IPS-18c (cell line): Measurements from ENCODE around the gene MLPH.

Experiments used
- H3K4me3 ChIP-seq: 2 replicates; pipeline ENCODE4 v1.7.0; 2013; ENCODE audit warnings: low read depth, mild to moderate bottlenecking, low read length, moderate library complexity; ENCODE audit not compliant: insufficient read depth
- H3K9me3 ChIP-seq: one replicate; pipeline ENCODE4 v1.6.1; 2013; ENCODE audit warnings: mild to moderate bottlenecking, low read length, moderate library complexity; ENCODE audit not compliant: control insufficient read depth, insufficient read depth

Gene MLPH

DNA sequence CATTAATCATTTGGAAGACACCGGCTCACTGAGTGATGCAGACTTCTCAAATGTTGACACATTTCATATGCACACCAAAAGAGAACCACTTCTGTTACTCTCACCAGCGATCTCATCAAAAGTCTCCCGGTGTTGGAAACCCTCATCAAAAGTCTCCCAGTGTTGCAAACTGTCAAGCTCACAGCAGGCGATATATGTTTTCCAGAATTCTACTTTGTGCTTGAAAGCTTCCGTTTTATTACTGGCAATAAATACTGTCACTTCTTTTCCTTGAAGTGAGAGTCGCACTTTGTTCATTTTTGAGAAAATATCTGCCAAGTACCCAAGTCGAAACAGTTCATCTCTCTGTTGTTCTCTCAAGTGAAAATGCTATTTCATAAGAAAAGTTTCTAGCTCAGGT is 20.5 kb downstream of the MLPH start:
- no peaks in the 10 kb centered on the region for H3K9me3 ChIP-seq
- no peak overlapping the region; the same call in 1 of the 2 replicates for H3K4me3 ChIP-seq

- H3K9me3 ChIP-seq: no peaks in the 10 kb centered on the region
- no peak overlapping the region for H3K4me3 ChIP-seq
These were observed 21.3 kb downstream of the MLPH start for GRCh38 chr2:237508361-237508760.

DNA sequence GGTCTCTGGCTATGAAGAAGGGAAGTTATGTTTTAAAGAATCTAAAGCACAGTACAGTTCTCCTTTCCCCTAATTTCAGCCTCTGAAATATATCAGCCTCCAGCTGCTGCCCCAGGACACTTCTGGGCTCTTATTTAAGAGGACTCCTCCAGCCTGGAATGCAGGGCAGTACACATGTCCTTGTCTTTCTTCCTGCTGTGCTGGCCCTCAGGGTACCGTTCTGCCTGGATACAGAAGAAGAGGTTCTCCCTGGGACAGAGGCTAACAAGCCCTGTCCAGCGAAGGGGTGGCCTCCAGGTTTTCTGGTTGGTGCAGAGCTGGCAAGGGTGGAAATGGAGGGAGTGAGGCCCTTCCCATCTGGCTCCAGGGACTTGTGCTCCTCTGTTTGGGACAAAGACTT is 22.1 kb downstream of the MLPH start:
- no peaks in the 10 kb centered on the region for H3K9me3 ChIP-seq
- no peak overlapping the region for H3K4me3 ChIP-seq

DNA sequence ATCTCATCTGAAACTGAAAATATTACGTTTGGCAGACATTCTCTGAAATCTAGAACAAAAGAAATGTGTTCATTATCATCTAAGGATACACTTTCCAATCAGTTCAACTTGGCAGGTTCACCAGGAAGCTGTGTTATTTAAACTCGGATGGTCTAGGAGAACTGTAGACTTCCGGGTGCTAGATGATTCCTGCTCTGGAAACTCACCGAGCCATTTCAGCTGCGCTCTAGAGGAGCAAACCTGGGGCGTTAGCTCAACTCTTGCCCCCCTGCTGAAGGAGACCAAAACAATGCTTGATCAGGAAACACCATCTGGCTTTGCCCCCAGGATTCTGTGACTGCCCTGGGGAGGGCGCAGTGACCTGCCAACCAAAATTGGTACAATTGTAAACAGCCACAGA is 22.9 kb downstream of the MLPH start:
- Histone ChIP-seq H3K9me3 (no peaks in the 10 kb centered on the region), H3K4me3 (no peak overlapping the region)

DNA sequence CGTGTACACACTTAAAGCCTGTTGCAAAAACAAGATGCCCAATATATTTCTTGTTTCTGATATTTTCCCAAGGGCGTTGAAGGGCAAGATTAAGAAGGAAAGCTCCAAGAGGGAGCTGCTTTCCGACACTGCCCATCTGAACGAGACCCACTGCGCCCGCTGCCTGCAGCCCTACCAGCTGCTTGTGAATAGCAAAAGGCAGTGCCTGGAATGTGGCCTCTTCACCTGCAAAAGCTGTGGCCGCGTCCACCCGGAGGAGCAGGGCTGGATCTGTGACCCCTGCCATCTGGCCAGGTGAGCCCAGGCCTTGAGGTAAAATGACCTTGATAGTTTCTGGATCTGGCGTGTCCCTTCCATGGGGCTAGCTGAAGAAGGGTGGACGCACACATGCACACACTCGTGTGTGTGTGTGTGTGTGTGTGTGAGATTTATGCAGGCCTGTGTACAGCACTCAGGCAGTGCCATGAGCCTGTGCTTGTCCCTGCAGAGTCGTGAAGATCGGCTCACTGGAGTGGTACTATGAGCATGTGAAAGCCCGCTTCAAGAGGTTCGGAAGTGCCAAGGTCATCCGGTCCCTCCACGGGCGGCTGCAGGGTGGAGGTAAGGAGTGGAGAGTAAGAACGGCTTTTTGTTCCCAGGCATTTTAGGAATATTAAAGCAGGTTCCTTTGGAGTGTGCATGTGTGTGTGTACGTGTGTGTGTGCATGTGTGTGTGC is 23.6 kb downstream of the MLPH start:
- H3K9me3 ChIP-seq: no peaks in the 10 kb centered on the region
- no peak overlapping the region for H3K4me3 ChIP-seq

GRCh38 chr2:237511433-237511832 is 24.4 kb downstream of the MLPH start:
- no peaks in the 10 kb centered on the region for H3K9me3 ChIP-seq
- no peak overlapping the region for H3K4me3 ChIP-seq

- Histone ChIP-seq H3K9me3 (no peaks in the 10 kb centered on the region), H3K4me3 (no peak overlapping the region)
These were observed 24.9 kb downstream of the MLPH start for GRCh38 chr2:237511885-237512405.

- Histone ChIP-seq H3K9me3 (no peaks in the 10 kb centered on the region), H3K4me3 (no peak overlapping the region)
These were observed 25.9 kb downstream of the MLPH start for GRCh38 chr2:237512774-237513466.

DNA sequence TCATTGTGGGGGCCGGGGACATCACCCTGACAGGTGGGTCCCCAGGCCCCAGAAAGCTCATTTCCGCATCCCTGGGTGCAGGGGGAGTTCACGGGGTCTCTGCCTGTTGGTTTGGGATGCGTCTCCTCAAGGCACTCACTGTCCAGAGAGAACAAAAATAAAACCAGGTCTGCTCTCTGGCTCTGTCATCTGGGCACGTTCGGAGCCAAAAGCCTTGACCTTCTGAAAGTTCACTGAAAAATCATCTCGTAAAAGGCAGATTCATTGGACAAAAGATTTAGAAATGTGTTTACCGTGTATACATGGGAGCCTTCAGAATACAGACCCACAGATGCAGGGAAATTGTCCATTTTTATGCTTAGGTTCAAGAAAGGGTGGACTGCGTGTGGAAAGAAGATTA is 26.6 kb downstream of the MLPH start:
- Histone ChIP-seq H3K4me3 (no peak overlapping the region), H3K9me3 (no peaks in the 10 kb centered on the region)

GRCh38 chr2:237514474-237515130 is 27.6 kb downstream of the MLPH start:
- no peak overlapping the region for H3K4me3 ChIP-seq
- no peaks in the 10 kb centered on the region for H3K9me3 ChIP-seq

DNA sequence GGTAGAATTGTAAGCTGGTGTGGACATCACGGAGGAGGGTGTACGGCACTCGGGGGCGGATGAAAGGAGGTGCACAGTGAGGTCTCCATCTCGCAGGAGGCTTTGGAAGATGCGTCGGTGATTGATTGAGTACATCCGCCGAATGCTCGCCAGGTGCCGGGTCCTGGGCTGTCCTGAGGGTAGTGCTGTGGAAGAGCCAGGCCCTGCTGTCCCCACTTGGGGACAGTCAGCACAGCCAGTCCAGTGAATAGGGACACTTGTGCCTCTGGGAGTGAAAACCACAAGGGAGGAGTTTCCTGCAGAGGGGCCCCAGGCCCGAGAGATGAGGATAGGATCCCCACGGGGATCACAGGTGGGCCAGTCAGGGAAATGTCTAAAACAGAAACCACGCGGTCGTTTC is 28.1 kb downstream of the MLPH start:
- Histone ChIP-seq H3K9me3 (no peaks in the 10 kb centered on the region), H3K4me3 (no peak overlapping the region)

DNA sequence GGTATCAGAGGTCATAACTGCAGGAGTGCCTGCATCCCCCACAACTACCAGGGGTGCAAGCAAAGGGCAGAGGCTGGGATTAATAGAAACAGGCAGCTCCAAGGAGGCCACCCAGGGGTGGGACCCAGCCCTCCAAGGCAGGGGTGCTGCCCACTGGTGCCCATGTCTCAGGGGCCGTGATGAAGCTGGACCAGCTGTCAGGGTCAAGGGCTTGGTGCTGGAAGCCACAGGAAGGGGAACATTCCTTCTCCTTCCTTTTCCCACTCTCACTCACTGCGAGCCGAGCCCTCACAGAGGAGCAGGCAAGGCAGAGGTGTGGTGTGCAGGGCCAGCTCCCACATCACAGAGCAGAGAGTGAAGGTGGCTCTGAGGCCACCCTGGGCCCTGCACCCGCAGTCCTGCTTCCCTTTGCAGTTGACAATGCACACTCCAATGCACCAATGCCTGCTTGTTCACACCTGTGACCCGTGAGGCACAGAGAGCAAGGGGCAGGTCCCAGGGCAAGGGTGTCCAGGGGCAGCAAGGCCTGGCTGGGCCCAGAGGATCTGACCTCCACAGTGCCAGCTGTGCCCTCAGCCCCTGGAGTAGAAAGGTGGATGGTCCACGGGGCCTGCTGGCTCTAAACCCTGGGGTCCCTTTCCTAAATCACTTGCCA is 28.7 kb downstream of the MLPH start:
- Histone ChIP-seq H3K9me3 (no peaks in the 10 kb centered on the region), H3K4me3 (no peak overlapping the region)

GRCh38 chr2:237517163-237517562 is 30.1 kb downstream of the MLPH start:
- no peak overlapping the region for H3K4me3 ChIP-seq
- no peaks in the 10 kb centered on the region for H3K9me3 ChIP-seq

- Histone ChIP-seq H3K9me3 (no peaks in the 10 kb centered on the region), H3K4me3 (no peak overlapping the region)
These were observed 30.9 kb downstream of the MLPH start for GRCh38 chr2:237517990-237518389.

DNA sequence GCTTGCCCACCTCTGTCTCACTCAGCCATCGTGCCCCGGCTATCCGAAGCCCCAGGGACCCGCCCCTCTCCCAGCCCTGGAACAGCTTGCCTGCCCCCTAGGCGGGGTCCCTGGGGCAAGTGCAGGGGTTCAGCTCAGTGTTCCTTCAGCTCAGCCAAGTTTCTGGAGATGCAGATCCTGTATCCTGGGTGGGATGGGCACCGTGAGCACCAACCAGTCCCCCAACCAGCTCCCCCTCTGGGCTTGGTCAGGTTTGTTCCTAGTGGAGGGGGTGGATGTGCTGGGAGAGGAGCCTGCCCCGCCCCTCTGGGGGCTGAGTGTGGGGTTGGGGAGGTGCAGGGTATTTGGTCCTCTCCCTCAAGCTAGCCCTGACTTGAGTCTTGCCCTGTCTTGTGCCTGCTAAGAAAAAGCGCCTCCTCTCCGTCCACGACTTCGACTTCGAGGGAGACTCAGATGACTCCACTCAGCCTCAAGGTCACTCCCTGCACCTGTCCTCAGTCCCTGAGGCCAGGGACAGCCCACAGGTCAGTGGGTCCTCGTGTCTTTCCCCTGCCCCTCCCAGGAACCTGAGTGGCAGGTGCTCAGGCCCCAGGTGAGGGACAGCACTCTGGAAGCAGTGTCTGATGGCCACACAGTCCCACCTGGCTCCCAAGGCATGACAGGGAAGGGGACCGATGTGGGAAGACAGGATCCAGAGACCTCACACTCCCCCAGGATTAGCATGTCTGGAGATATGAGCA is 32.6 kb downstream of the MLPH start:
- H3K9me3 ChIP-seq: no peaks in the 10 kb centered on the region

GRCh38 chr2:237520290-237520689 is 33.2 kb downstream of the MLPH start:
- Histone ChIP-seq H3K4me3 (no peak overlapping the region), H3K9me3 (no peaks in the 10 kb centered on the region)

More for the DNA sequence above, 32.6 kb downstream of the MLPH start:
- H3K4me3 ChIP-seq: no peak overlapping the region

DNA sequence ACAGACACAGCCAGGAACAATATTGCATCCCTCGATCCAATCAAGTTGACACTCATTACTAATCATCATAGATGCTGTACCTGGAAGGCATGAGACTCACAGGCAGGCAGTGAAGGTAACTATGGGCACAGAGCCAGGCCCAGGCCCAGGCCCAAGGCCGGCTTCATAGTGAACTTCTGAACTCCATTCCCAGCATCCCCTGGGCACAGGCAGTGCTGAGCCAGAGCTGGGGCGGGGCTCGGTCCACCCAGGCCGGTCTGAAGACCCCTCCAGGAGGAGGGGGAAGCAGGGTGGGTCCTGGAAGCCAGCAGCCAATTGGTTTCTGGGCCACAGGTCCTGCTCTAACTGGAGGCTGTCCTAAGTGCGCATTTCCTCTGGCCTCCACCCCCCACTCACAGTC is 37.6 kb downstream of the MLPH start:
- Histone ChIP-seq H3K9me3 (no peaks in the 10 kb centered on the region), H3K4me3 (no peak overlapping the region)
